Measurements from ENCODE around the gene NR2F1-AS1.

Gene NR2F1-AS1

GRCh38 chr5:93580927-93581445 is at the start of gene NR2F1-AS1:
Gene NR2F1-AS1, minus strand, starts transcription at chr5:93581219.
- Histone ChIP-seq H3K4me1 (ENCODE audit: control insufficient read depth in 1 of 2, insufficient read depth in 2 of 2, low read length in 2 of 2) (peaks cover 0 to 32% of the 10 kb centered on the region in 2 donors), H3K27ac (ENCODE audit: low read length) (peak within 1 kb of the TSS; percentile 60), H3K9me3 (ENCODE audit: control insufficient read depth in 1 of 2, low read length in 2 of 2) (no peaks in the 10 kb centered on the region), H3K4me3 (ENCODE audit: low read depth in 1 of 2, low read length in 2 of 2) (peak within 1 kb of the TSS; percentile 74 to 80), H3K27me3 (ENCODE audit: low read depth, low read length) (peaks cover 47% of the 10 kb centered on the region), H3K36me3 (ENCODE audit: control insufficient read depth in 1 of 2, insufficient read depth in 2 of 2, low read length in 2 of 2) (no peaks in the 10 kb centered on the region)

GRCh38 chr5:93626801-93627200 is 45.8 kb upstream of the NR2F1-AS1 start:
- Histone ChIP-seq H3K36me3 (ENCODE audit: control insufficient read depth in 1 of 2, insufficient read depth in 2 of 2, low read length in 2 of 2) (no peaks in the 10 kb centered on the region), H3K27me3 (ENCODE audit: low read depth, low read length) (no peaks in the 10 kb centered on the region), H3K4me3 (ENCODE audit: low read depth in 1 of 2, low read length in 2 of 2) (no peak overlapping the region), H3K4me1 (ENCODE audit: control insufficient read depth in 1 of 2, insufficient read depth in 2 of 2, low read length in 2 of 2) (peaks cover 0 to 6% of the 10 kb centered on the region in 2 donors), H3K27ac (ENCODE audit: low read length) (no peak overlapping the region), H3K9me3 (ENCODE audit: control insufficient read depth in 1 of 2, low read length in 2 of 2) (no peaks in the 10 kb centered on the region)

- Histone ChIP-seq H3K9me3 (ENCODE audit: control insufficient read depth in 1 of 2, low read length in 2 of 2) (no peaks in the 10 kb centered on the region), H3K27ac (ENCODE audit: low read length) (no peak overlapping the region), H3K36me3 (ENCODE audit: control insufficient read depth in 1 of 2, insufficient read depth in 2 of 2, low read length in 2 of 2) (no peaks in the 10 kb centered on the region), H3K4me3 (ENCODE audit: low read depth in 1 of 2, low read length in 2 of 2) (no peak overlapping the region), H3K4me1 (ENCODE audit: control insufficient read depth in 1 of 2, insufficient read depth in 2 of 2, low read length in 2 of 2) (peaks cover 0 to 10% of the 10 kb centered on the region in 2 donors), H3K27me3 (ENCODE audit: low read depth, low read length) (no peaks in the 10 kb centered on the region)
Measured at GRCh38 chr5:93623153-93623552, 42.1 kb upstream of the NR2F1-AS1 start.

GRCh38 chr5:93622240-93622885 is 41.3 kb upstream of the NR2F1-AS1 start:
- Histone ChIP-seq H3K27ac (ENCODE audit: low read length) (peak overlapping the region; percentile 12), H3K9me3 (ENCODE audit: control insufficient read depth in 1 of 2, low read length in 2 of 2) (no peaks in the 10 kb centered on the region), H3K36me3 (ENCODE audit: control insufficient read depth in 1 of 2, insufficient read depth in 2 of 2, low read length in 2 of 2) (no peaks in the 10 kb centered on the region), H3K4me3 (ENCODE audit: low read depth in 1 of 2, low read length in 2 of 2) (peak overlapping the region in 1 of 2 donors; percentile 76), H3K27me3 (ENCODE audit: low read depth, low read length) (no peaks in the 10 kb centered on the region), H3K4me1 (ENCODE audit: control insufficient read depth in 1 of 2, insufficient read depth in 2 of 2, low read length in 2 of 2) (peaks cover 0 to 10% of the 10 kb centered on the region in 2 donors)

GRCh38 chr5:93621327-93621798 is 40.3 kb upstream of the NR2F1-AS1 start:
- Histone ChIP-seq H3K27me3 (ENCODE audit: low read depth, low read length) (no peaks in the 10 kb centered on the region), H3K27ac (ENCODE audit: low read length) (peak overlapping the region; percentile 12), H3K36me3 (ENCODE audit: control insufficient read depth in 1 of 2, insufficient read depth in 2 of 2, low read length in 2 of 2) (no peaks in the 10 kb centered on the region), H3K9me3 (ENCODE audit: control insufficient read depth in 1 of 2, low read length in 2 of 2) (no peaks in the 10 kb centered on the region), H3K4me1 (ENCODE audit: control insufficient read depth in 1 of 2, insufficient read depth in 2 of 2, low read length in 2 of 2) (peaks cover 0 to 10% of the 10 kb centered on the region in 2 donors), H3K4me3 (ENCODE audit: low read depth in 1 of 2, low read length in 2 of 2) (peak overlapping the region; percentile 56 to 76)

- Histone ChIP-seq H3K4me3 (ENCODE audit: low read depth in 1 of 2, low read length in 2 of 2) (peak overlapping the region; percentile 72 to 76), H3K36me3 (ENCODE audit: control insufficient read depth in 1 of 2, insufficient read depth in 2 of 2, low read length in 2 of 2) (no peaks in the 10 kb centered on the region), H3K9me3 (ENCODE audit: control insufficient read depth in 1 of 2, low read length in 2 of 2) (no peaks in the 10 kb centered on the region), H3K27ac (ENCODE audit: low read length) (no peak overlapping the region), H3K4me1 (ENCODE audit: control insufficient read depth in 1 of 2, insufficient read depth in 2 of 2, low read length in 2 of 2) (peaks cover 0 to 10% of the 10 kb centered on the region in 2 donors), H3K27me3 (ENCODE audit: low read depth, low read length) (no peaks in the 10 kb centered on the region)
Measured at GRCh38 chr5:93620487-93621326, 39.7 kb upstream of the NR2F1-AS1 start.

GRCh38 chr5:93616538-93617174 is 35.6 kb upstream of the NR2F1-AS1 start:
- no peaks in the 10 kb centered on the region for H3K9me3 ChIP-seq (ENCODE audit: control insufficient read depth in 1 of 2, low read length in 2 of 2)
- no peak overlapping the region for H3K27ac ChIP-seq (ENCODE audit: low read length)
- H3K4me3 ChIP-seq (ENCODE audit: low read depth in 1 of 2, low read length in 2 of 2) = no peak overlapping the region
- H3K36me3 ChIP-seq (ENCODE audit: control insufficient read depth in 1 of 2, insufficient read depth in 2 of 2, low read length in 2 of 2) = no peaks in the 10 kb centered on the region
- H3K27me3 ChIP-seq (ENCODE audit: low read depth, low read length) = peaks cover 23% of the 10 kb centered on the region
- peaks cover 0 to 6% of the 10 kb centered on the region in 2 donors for H3K4me1 ChIP-seq (ENCODE audit: control insufficient read depth in 1 of 2, insufficient read depth in 2 of 2, low read length in 2 of 2)

GRCh38 chr5:93612855-93613243 is 31.8 kb upstream of the NR2F1-AS1 start:
- Histone ChIP-seq H3K4me1 (ENCODE audit: control insufficient read depth in 1 of 2, insufficient read depth in 2 of 2, low read length in 2 of 2) (peaks cover 2 to 10% of the 10 kb centered on the region in 2 donors), H3K9me3 (ENCODE audit: control insufficient read depth in 1 of 2, low read length in 2 of 2) (peaks cover 0 to 4% of the 10 kb centered on the region in 2 donors), H3K27ac (ENCODE audit: low read length) (no peak overlapping the region), H3K27me3 (ENCODE audit: low read depth, low read length) (peaks cover 61% of the 10 kb centered on the region), H3K4me3 (ENCODE audit: low read depth in 1 of 2, low read length in 2 of 2) (no peak overlapping the region), H3K36me3 (ENCODE audit: control insufficient read depth in 1 of 2, insufficient read depth in 2 of 2, low read length in 2 of 2) (no peaks in the 10 kb centered on the region)

GRCh38 chr5:93611976-93612854 is 31.2 kb upstream of the NR2F1-AS1 start:
- no peak overlapping the region for H3K4me3 ChIP-seq (ENCODE audit: low read depth in 1 of 2, low read length in 2 of 2)
- no peak overlapping the region for H3K27ac ChIP-seq (ENCODE audit: low read length)

GRCh38 chr5:93611273-93611975 is 30.4 kb upstream of the NR2F1-AS1 start:
- no peak overlapping the region for H3K4me3 ChIP-seq (ENCODE audit: low read depth in 1 of 2, low read length in 2 of 2)
- H3K4me1 ChIP-seq (ENCODE audit: control insufficient read depth in 1 of 2, insufficient read depth in 2 of 2, low read length in 2 of 2) = peaks cover 4 to 15% of the 10 kb centered on the region in 2 donors
- peaks cover 69% of the 10 kb centered on the region for H3K27me3 ChIP-seq (ENCODE audit: low read depth, low read length)
- H3K9me3 ChIP-seq (ENCODE audit: control insufficient read depth in 1 of 2, low read length in 2 of 2) = peaks cover 0 to 4% of the 10 kb centered on the region in 2 donors
- no peaks in the 10 kb centered on the region for H3K36me3 ChIP-seq (ENCODE audit: control insufficient read depth in 1 of 2, insufficient read depth in 2 of 2, low read length in 2 of 2)
- H3K27ac ChIP-seq (ENCODE audit: low read length) = no peak overlapping the region

More at GRCh38 chr5:93611976-93612854, 31.2 kb upstream of the NR2F1-AS1 start:
- Histone ChIP-seq H3K9me3 (ENCODE audit: control insufficient read depth in 1 of 2, low read length in 2 of 2) (peaks cover 0 to 4% of the 10 kb centered on the region in 2 donors), H3K36me3 (ENCODE audit: control insufficient read depth in 1 of 2, insufficient read depth in 2 of 2, low read length in 2 of 2) (no peaks in the 10 kb centered on the region), H3K27me3 (ENCODE audit: low read depth, low read length) (peaks cover 68% of the 10 kb centered on the region), H3K4me1 (ENCODE audit: control insufficient read depth in 1 of 2, insufficient read depth in 2 of 2, low read length in 2 of 2) (peaks cover 4 to 15% of the 10 kb centered on the region in 2 donors)
